ENCODE measurements around the gene LRBA.

DNA sequence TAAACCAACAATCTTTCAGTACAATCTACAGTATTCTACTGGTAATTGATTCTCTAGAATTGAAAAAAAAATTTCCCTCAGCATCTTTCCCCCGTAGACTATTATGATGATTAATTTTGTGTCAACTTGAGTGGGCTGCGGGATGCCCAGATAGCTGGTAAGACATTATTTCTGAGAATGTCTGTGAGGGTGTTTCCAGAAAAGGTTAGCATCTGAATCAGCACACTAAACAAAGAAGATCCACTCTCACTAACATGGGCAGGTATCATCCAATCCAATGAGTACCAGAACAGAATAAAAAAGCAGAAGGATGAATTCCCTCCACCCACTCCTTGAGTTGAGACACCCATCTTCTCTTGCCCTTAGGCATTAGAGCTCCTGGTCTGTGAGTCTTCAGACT, 619.2 kb downstream of the LRBA start:
- no peak for TF ChIP-seq JUN (IDR thresholded peaks at IDR 0.05)
- no peak for TF ChIP-seq USF2 (IDR thresholded peaks at IDR 0.05)
- TF ChIP-seq ELK1 (IDR thresholded peaks at IDR 0.05; ENCODE audit: low read depth, low read length) = no peak
- no peak for TF ChIP-seq REST (IDR thresholded peaks at IDR 0.05)

Measured in A549 (cell line).